H1 (cell line): ENCODE measurements around the gene ANKH.

ENCODE experiments used
- ATF2 ChIP-seq: IDR thresholded peaks from 2 replicates; pipeline ENCODE4 v1.6.1; 2012; ENCODE audit warnings: low read length, inconsistent platforms
- CHD7 ChIP-seq: fragments of 300-600 bp; sonication (generic); IDR thresholded peaks from 2 replicates; pipeline ENCODE4 v1.7.1; 2012; ENCODE audit warnings: low read length, moderate library complexity, mild to moderate bottlenecking, inconsistent platforms; ENCODE audit not compliant: insufficient replicate concordance
- EZH2 ChIP-seq: fragments of 200-600 bp; sonication (generic); IDR thresholded peaks from 2 replicates; pipeline ENCODE4 v1.7.1; 2012; ENCODE audit warnings: low read depth, mild to moderate bottlenecking, moderate library complexity, low read length, inconsistent platforms; ENCODE audit not compliant: severe bottlenecking
- GTF2F1 ChIP-seq: IDR thresholded peaks from 2 replicates; pipeline ENCODE4 v1.6.1; 2012; ENCODE audit warnings: low read depth, low read length, improper control_type of control experiment, borderline replicate concordance
- HDAC2 ChIP-seq, 2 experiments: fragments of 300-600 bp in 1 of 2; sonication (generic) in 1 of 2; IDR thresholded peaks; 2 replicates each; pipeline ENCODE4 v1.6.1; 2011 to 2012; ENCODE audit warnings: low read depth in 2 of 2, low read length in 2 of 2, mild to moderate bottlenecking in 2 of 2, moderate library complexity in 2 of 2, borderline replicate concordance in 1 of 2, inconsistent platforms in 1 of 2
- POLR2AphosphoS5 ChIP-seq: IDR thresholded peaks from 2 replicates; pipeline ENCODE4 v1.6.1; 2011; ENCODE audit warnings: low read depth, low read length
- USF2 ChIP-seq: IDR thresholded peaks from 2 replicates; pipeline ENCODE4 v1.6.1; 2011; ENCODE audit warnings: low read length, improper control_type of control experiment

GRCh38 chr5:14890846-14891245 is 19.3 kb upstream of the ANKH start:
- no peak for TF ChIP-seq ATF2
- no peak for TF ChIP-seq POLR2AphosphoS5
- TF ChIP-seq HDAC2 (IDR thresholded peaks at IDR 0.05; ENCODE audit: borderline replicate concordance in 1 of 2, low read depth in 2 of 2, low read length in 2 of 2) = no peak
- TF ChIP-seq EZH2 = no peak
- no peak for TF ChIP-seq GTF2F1
- no peak for TF ChIP-seq CHD7
- TF ChIP-seq USF2 = no peak
